Heart left ventricle (tissue), 16 donors: ENCODE data around the gene PRR9. TPM values are rescaled to one million over a fixed set of nuclear protein-coding genes. Genes with fewer than 3 reads are reported as not detected.

Experiments used
- ATAC-seq, 4 donors: fragments of 200-7000 bp; cut with Tn5 transposase; one replicate each; pipeline ENCODE4 v1.9.1; 2020 to 2022; ENCODE audit warnings: moderate library complexity in 4 of 4, mild to moderate bottlenecking in 3 of 4, moderate number of reproducible peaks in 1 of 4
- DNase-seq, 5 donors: peaks; one replicate each; pipeline ENCODE4 v3.0.0-alpha.2; 2020
- H3K27ac ChIP-seq, 12 donors: fragments of 200-600 bp; sonication (generic) in 4 of 12; one replicate each; pipeline versions ENCODE4 v1.5.0 to v1.8.0; 2016 to 2022; ENCODE audit warnings: mild to moderate bottlenecking in 2 of 12
- H3K27me3 ChIP-seq, 9 donors: fragments of 200-600 bp; sonication (generic) in 2 of 9; one replicate each; pipeline versions ENCODE4 v1.5.1 to v1.8.0; 2016 to 2022; ENCODE audit warnings: mild to moderate bottlenecking in 3 of 9
- H3K36me3 ChIP-seq, 9 donors: fragments of 200-600 bp; sonication (generic) in 2 of 9; one replicate each; pipeline versions ENCODE4 v1.5.0 to v1.8.0; 2018 to 2022; ENCODE audit warnings: mild to moderate bottlenecking in 2 of 9
- H3K4me1 ChIP-seq, 12 donors: fragments of 200-600 bp; sonication (generic) in 4 of 12; one replicate each; pipeline versions ENCODE4 v1.5.0 to v1.8.0; 2016 to 2022; ENCODE audit warnings: mild to moderate bottlenecking in 3 of 12
- H3K4me3 ChIP-seq, 12 donors: fragments of 200-600 bp; sonication (generic) in 4 of 12; one replicate each; pipeline versions ENCODE4 v1.5.0 to v1.8.0; 2017 to 2022; ENCODE audit warnings: mild to moderate bottlenecking in 9 of 12, moderate library complexity in 4 of 12
- H3K9me3 ChIP-seq, 12 donors: fragments of 200-600 bp; sonication (generic) in 4 of 12; one replicate each; pipeline versions ENCODE4 v1.5.0 to v1.8.0; 2016 to 2022; ENCODE audit warnings: mild to moderate bottlenecking in 1 of 12
- CTCF ChIP-seq, 12 donors: fragments of 200-600 bp; sonication (generic) in 4 of 12; IDR thresholded peaks; one replicate each; pipeline versions ENCODE4 v1.5.0 to v1.8.0; 2018 to 2022; ENCODE audit warnings: antibody characterized with exemption in 12 of 12, mild to moderate bottlenecking in 5 of 12
- POLR2A ChIP-seq, 2 donors: fragments of 450-650 bp; IDR thresholded peaks; one replicate each; pipeline ENCODE4 v1.6.1; 2017; ENCODE audit warnings: antibody characterized with exemption in 2 of 2, mild to moderate bottlenecking in 2 of 2, moderate library complexity in 2 of 2
- WGBS, 4 donors: extraction: QIAGEN DNeasy Blood & Tissue Kit in 2 of 4; methylation state at CpG; one replicate each; pipeline versions ENCODE4 v1.1.5 to v1.1.7; 2013 to 2018; 5-methylcytosine and 5-hydroxymethylcytosine counted together
- intact Hi-C, 10 donors: fragments of 100-400 bp; cut with DNase I; formaldehyde crosslinking; loops; one replicate each; pipeline versions ENCODE4 v1.11.1 to v1.14.2; 2022
- polyA plus RNA-seq, 2 donors: library from polyadenylated mRNA; stranded (reverse); fragments of 200-250 nt; gene quantifications; one replicate each; pipeline ENCODE4 v1.2.3, GENCODE V29; 2013
- total RNA-seq, 9 donors: library from RNA; depleted of rRNA in 2 of 9; stranded (reverse); fragments of >200 nt in 2 of 9; fragmentation: NEBNext Ultra II Directional in 3 of 9; extraction: Animal tissue kit (Norgen Biotek cat#: 25700) in 3 of 9; gene quantifications; one replicate each; pipeline versions ENCODE4 v1.1.0 to v1.2.4, GENCODE V29; 2016 to 2023
- donor health status: ischemic (EF 13 %, LVEDD 7.1; RV severe dilation, severe dysfunction).
- donor health status: healthy with polysubstance abuse.
- donor health status: DM: no; HTN: yes; CAD: no.
- donor health status: DM: no; HTN: no; CAD: no.
- donor health status: ischemic (EF 25% LVEDD 6.9; RV normal size, moderate dysfunction).
- donor health status: ischemic (EF 25% LVEDD 5.7; RV mildly dilated, moderate dysfunction).
- donor health status: healthy.
- donor health status: DM: yes; HTN: yes; CAD: no.
- donor health status: ischemic (EF 35%, LVEDD 5.7; RV mildly dilated, moderate dysfunction).
- donor health status: nonischemic (EF 11% LVEDD 7.7; RV severe dilation, severe dysfunction).
- donor health status: DM: yes; HTN: yes; CAD: no.
- donor health status: PGD.
- donor health status: ischemic (EF 29% LVEDD 5.4; RV normal size, mild dysfunction).
- donor health status: nonischemic (EF 23%, LVEDD 6.1; RV moderate dilation, normal function).

PRR9 gene
- total and polyA plus RNA-seq, 11 donors, result 1.1 TPM; not detected in 10

- H3K4me3 ChIP-seq, result no peak overlapping the region
- H3K36me3 ChIP-seq, result no peaks in the 10 kb centered on the region
- TF ChIP-seq CTCF (IDR thresholded peaks at IDR 0.05) (no peak), POLR2A (IDR thresholded peaks at IDR 0.05) (no peak)
- no peaks in the 10 kb centered on the region for H3K4me1 ChIP-seq
- DNase-seq (no peak), ATAC-seq (no peak)
- no peaks in the 10 kb centered on the region for H3K9me3 ChIP-seq
- 77 to 86% (median 83%) methylated on average over 8 to 9 of the region's 9 CpGs for WGBS, 4 donors
- H3K27me3 ChIP-seq, result peaks cover 0 to 19% (median 3%) of the 10 kb centered on the region in 9 donors
- intact Hi-C loops, result no loop called here
- no peak overlapping the region for H3K27ac ChIP-seq
Measured at GRCh38 chr1:153206631-153207030, 10.8 kb upstream of the PRR9 start.

GRCh38 chr1:153210206-153210605, 7.2 kb upstream of the PRR9 start:
- no peaks in the 10 kb centered on the region for H3K9me3 ChIP-seq
- no peak for DNase-seq
- no peak overlapping the region for H3K27ac ChIP-seq
- peaks cover 0 to 21% (median 3%) of the 10 kb centered on the region in 9 donors for H3K27me3 ChIP-seq
- intact Hi-C loops, result no loop called here
- ATAC-seq, result no peak
- 37 to 55% (median 47%) methylated on average over 7 of the region's 7 CpGs for WGBS, 4 donors
- no peaks in the 10 kb centered on the region for H3K36me3 ChIP-seq
- no peak for TF ChIP-seq CTCF (IDR thresholded peaks at IDR 0.05)
- no peak for TF ChIP-seq POLR2A (IDR thresholded peaks at IDR 0.05)
- H3K4me1 ChIP-seq, result no peaks in the 10 kb centered on the region
- no peak overlapping the region for H3K4me3 ChIP-seq

- ATAC-seq, result no peak
- Histone ChIP-seq H3K27me3 (peaks cover 0 to 18% (median 3%) of the 10 kb centered on the region in 9 donors), H3K4me3 (no peak overlapping the region), H3K9me3 (no peaks in the 10 kb centered on the region), H3K36me3 (no peaks in the 10 kb centered on the region), H3K27ac (no peak overlapping the region), H3K4me1 (no peaks in the 10 kb centered on the region)
- no peak for DNase-seq
- WGBS, 4 donors, result 45 to 58% (median 47%) methylated on average over 5 of the region's 5 CpGs
- intact Hi-C loops, result no loop called here
- no peak for TF ChIP-seq POLR2A (IDR thresholded peaks at IDR 0.05)
- TF ChIP-seq CTCF (IDR thresholded peaks at IDR 0.05), result no peak
Measured at GRCh38 chr1:153212201-153212600, 5.2 kb upstream of the PRR9 start.

GRCh38 chr1:153213519-153213918, 3.9 kb upstream of the PRR9 start:
- Histone ChIP-seq H3K36me3 (no peaks in the 10 kb centered on the region), H3K4me1 (no peaks in the 10 kb centered on the region), H3K27ac (no peak overlapping the region), H3K27me3 (peaks cover 0 to 18% (median 3%) of the 10 kb centered on the region in 9 donors), H3K4me3 (no peak overlapping the region), H3K9me3 (no peaks in the 10 kb centered on the region)
- WGBS, 4 donors, result 86 to 96% (median 92%) methylated on average over 4 of the region's 4 CpGs
- no peak for DNase-seq
- intact Hi-C loops, result no loop called here
- TF ChIP-seq POLR2A (IDR thresholded peaks at IDR 0.05) (no peak), CTCF (IDR thresholded peaks at IDR 0.05) (no peak)
- no peak for ATAC-seq
